GM21576 (cell line): ENCODE measurements around the gene PHF8.

Experiments used
- ATAC-seq: cut with Tn5 transposase; IDR thresholded peaks from one replicate; pipeline ENCODE4 v1.9.1; 2021; ENCODE audit warnings: mild to moderate bottlenecking, moderate library complexity; ENCODE audit not compliant: unreplicated experiment

PHF8 gene

DNA sequence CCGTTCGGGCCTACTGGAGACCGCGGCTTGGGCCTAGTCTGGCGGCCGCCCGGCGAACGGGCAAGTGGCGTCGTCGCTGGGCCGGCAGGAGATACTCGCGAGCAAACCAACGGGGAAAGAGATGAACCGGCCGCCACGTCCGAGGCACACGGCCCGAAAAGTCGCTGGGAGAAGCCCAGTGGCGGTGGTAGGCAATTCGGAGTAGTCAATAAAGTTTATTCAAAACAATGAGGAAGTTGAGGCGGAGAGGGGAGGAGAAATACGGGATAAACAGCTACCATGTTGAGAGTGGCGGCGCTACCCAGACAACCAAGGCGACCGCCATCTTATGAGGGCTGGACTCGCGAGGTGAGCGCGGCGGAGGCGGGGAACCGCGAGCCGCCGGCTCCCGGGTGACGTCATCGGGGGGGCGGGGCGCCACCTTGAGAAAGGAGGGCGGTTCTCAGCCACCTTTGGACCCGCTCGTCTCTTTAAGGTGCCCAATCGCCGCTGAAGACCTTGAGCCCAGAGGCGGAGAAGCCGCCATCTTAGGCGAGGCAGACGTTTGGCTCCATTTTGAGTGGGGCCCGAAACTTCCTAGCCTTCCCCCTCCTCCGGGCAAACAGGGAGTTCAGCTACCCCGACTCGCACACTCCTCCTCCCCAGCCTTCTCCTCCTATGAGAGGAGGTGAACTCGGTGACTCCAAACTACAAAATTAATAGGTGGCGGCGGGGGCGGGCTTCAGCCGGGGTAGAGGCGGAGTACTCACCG lies at the start of gene PHF8:
Gene PHF8 (minus strand): TSS at position 348 of the 751 bp plus-strand sequence. CDS start 1,745 bp downstream, outside the sequence.
- ATAC-seq: peak; percentile 79

DNA sequence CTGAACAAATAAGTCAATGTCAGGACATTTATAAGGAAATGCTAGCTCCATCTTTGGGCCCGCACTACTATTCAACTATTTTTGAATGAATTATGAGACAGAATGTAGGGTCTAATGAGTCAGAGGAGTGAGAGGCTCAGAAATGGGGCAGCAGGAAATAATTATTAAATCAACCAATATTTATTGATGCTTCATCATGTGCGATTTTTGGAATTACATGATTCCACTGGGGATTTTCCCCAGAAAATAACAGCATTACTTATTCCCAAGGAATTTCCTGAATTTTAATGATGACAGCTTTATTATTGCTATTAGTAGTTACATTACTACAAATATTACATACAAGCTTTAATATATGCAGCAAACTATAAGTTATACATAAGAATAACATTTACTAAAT lies 49.3 kb upstream of the PHF8 start:
- no peak for ATAC-seq

DNA sequence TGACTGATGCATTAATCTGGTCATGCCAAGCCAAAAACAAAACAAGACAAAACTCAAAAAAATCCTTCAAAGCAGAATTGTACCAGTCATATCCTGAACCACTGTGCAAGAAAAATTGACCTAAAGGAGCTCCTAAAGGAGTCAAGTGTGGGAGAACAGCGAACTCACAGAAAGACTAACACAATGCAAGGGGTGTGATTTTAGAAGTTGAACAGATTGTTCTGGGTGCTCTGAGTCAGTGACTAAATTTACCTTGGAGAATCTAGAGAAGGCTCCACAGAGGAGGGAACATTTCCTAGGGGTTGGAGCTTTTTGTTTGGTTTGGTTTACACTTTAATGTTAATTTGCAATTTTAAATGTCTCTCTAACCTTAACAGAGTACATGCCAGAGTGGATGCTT lies 48.9 kb upstream of the PHF8 start:
- no peak for ATAC-seq

- ATAC-seq: no peak
Measured at GRCh38 chrX:54090880-54091279, 46.6 kb upstream of the PHF8 start.

GRCh38 chrX:54089191-54089590 lies 44.9 kb upstream of the PHF8 start:
- ATAC-seq: no peak

GRCh38 chrX:54087661-54088060 lies 43.4 kb upstream of the PHF8 start:
- no peak for ATAC-seq

DNA sequence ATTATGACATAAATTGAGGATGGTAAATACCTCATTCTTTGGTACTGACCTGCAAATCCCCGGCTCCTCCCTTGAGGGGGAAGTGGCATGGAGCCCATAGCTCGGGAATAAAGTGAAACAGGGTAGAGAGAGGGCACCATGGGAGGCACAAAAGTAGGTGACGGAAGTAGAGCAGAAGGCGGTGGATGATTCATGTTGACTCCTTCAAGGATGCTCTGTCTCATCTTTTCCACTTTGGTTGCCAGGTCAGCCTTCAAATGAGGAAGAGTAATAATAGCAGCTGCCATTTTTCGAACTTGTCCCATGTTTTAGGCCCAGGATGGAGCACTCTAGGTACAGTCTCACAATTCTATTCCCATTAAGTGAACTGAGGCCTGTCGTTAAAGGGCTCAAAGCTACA lies 41.4 kb upstream of the PHF8 start:
- no peak for ATAC-seq

DNA sequence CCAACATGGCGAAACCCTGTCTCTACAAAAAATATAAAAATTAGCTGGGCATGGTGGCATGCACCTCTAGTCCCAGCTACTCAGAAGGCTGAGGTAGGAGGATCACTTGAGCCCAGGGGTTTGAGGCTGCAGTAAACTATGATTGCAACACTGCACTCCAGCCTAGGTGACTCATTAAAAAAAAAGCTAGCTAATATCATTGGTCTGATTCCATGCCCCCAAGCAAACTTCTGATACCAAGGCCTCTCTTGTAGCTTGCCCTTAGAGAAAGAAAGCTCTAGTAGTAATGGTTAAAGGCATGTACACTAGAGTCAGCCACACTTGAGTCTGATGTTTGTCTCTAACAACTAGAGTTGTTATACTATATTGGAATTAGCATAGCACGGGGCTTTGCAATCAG lies 32.6 kb upstream of the PHF8 start:
- ATAC-seq: no peak

DNA sequence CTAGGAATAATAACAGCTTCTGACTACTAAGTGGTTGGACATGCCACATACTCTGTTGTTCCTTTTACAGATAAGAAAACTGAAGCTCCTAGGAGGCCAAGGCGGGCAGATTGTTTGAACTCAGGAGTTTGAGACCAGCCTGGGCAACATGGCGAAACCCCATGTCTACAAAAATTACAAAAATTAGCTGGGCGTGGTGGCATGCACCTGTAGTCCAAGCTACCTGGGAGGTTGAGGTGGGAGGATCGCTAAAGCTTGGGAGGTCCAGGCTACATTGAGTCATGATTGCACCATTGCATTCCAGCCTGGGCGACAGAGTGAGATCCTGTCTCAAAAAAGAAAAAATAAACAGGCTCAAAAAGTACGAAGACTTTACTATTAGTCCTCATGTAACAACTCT lies 30.6 kb upstream of the PHF8 start:
- ATAC-seq: no peak

GRCh38 chrX:54067766-54068165 lies 23.5 kb upstream of the PHF8 start:
- ATAC-seq: no peak

DNA sequence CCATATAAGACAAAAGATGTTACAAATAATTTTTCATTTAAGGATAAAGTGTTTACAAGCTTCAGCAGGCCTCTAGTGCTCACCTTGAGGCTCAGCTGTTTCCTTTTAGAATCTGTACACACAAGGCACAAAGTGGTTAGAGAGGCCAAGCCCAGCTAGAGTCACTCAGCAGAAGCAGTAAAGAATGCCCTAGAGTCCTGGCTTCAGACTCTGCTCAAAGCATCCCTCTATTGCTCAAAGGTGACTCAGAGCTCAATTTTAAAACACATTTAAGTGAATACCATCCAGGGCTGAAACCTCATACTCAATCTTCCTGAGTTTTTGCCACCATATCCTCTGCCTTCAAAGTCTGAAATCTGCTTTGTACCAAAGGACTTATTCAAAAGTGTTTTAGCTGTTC lies 22.6 kb upstream of the PHF8 start:
- ATAC-seq: no peak

DNA sequence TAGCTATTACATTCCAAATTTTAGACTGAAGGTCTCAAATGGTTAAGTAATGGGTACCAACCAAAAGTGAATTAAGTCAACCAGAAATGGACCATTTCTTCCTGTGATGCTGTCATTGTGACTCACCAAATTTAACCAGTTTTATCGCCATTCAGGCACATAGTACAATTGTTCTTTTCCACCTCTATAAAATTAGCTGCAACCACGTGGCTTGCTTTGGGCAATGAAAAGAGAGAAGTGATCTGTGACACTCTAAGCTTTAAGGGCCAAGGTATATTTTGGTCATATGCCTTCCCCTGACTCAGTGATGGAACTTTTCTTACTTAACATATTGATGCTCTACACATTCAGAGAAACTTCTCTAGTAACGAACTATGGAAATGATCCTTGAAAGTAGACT lies 20.3 kb upstream of the PHF8 start:
- no peak for ATAC-seq

GRCh38 chrX:54063361-54063760 lies 19.1 kb upstream of the PHF8 start:
- ATAC-seq: no peak

DNA sequence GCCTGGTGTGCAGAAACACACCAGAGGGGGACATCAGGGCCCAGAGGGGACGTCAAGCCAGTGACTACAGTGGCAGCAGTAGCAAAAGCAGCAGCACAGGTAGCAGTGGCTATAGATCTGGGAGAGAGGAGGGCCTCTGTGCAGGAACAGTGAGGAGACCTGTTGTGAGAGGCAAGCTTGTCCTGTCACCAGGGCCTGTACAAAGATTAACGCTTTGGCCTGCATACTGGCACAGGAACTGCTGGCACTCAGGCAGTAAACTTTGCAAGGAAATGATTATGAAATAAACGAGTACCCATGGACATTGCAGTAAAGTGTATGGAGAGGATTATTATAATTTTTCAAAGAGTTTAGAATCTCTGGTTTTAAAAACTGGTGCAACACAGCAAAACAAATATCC lies 5.5 kb upstream of the PHF8 start:
- no peak for ATAC-seq

GRCh38 chrX:54048412-54048811 lies 4.1 kb upstream of the PHF8 start:
- no peak for ATAC-seq

DNA sequence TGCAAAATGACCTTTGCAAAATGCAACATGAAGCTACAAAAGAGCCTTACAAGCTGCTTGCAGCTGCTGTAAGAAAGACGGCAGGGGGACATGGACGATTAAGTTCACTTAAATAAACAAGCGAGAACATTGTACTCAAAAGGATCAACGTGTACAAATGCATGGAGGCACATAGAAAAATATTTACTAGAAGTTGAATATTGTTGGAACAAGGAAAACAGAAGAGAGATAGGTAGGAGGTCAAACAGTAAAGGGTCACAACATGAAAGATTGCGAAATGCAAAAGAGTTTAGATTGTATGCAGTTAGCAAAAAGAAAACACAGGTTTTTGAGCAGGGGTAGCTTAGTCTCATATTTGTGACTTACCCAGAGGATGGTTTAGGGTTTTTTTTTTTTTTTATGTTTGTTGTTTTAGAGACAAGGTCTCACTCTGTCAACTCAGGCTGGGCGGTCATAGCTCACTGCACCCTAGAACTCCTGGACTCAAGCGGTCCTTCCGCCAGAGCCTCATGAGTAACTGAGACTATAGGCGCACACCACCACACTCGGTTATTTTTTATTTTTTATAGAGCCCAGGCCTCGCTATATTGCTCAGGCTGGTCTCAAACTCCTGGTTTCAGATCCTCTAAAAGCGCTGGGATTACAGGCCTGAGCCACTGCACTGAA lies 1.4 kb upstream of the PHF8 start:
- ATAC-seq: no peak

DNA sequence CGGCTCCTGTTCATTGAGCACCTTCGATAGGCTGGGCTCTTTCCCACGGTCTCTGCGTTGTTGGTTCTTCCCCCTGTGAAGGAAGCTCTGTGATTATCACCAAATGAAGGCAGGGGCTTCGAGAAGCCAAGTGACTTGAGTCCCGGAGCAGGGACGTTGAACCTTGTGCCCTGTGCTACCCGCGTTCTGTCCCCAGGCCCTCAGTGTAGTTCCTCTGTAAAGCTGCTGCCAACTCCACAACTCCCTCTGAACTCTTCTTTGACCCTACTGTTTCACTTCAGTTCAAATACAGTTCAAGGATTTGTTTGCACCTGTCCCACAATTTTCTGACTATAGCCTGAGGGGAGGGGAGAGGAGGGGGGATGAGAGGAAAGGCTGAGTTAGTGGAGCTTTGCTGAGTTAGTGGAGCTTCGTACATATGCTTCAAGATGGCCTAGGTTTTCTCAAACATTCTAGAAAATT lies 635 bp upstream of the PHF8 start:
- no peak for ATAC-seq

DNA sequence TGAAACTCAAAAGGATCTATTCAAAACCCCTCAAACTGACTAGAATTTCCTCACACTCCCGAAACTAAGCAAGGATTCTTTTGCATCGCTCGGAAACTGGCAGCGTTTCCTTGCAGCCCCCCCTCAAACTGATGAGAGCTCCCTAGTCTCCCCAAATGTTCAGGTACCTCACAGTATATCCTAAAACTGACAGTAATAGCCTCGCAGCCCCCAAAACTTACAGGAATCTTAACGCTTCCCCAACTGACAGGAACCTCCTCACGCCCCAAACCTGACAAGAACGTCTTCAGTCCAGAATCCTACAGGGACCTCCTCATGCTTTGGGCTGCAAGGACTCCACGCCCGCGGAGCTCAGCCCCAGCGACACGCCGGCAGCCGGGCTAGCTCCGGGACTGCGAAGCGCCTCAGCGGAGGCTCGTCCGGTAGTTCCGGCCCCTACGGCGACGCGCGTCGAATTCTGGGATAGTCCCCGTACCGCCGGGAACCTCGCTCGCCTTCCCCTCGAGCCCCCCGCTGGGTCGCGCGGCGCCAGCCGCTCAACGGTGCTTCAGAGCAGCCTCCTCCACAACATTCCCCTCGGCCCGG lies 640 bp downstream of the PHF8 start:
- ATAC-seq: peak; percentile 18

DNA sequence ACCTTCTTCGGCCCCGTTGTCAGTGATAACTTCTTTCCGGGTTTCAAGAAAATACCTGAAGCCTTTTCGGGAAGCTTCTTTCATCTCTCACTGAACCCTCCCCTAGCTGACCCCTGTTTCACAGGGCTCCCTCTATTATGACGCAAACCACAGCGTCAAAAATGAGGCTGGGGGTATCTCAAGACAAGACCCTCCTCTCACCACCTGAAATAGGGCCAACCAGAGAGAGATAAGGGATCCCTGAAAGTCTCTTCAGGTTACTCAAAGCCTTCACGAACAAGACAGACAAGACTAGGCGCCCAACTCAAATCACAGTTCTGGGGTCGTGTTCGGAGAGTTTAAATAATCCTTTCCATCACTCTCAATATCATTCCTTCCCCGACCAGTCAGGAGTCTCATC lies 1.2 kb downstream of the PHF8 start:
- ATAC-seq: no peak

- ATAC-seq: no peak
Measured at GRCh38 chrX:54042609-54043021, 1.7 kb downstream of the PHF8 start.

- no peak for ATAC-seq
Measured at GRCh38 chrX:54030329-54030728, 13.9 kb downstream of the PHF8 start.

GRCh38 chrX:54029529-54030143 lies 14.6 kb downstream of the PHF8 start:
- ATAC-seq: no peak
